Nephron (organoid): ENCODE results near the gene NT5C2.
"Not testable (repeated sequence)": the region's sequence is repeated elsewhere in the genome, so short reads cannot be mapped to it uniquely, and the experiment has no call there.

Source experiments
- H3K27ac Mint-ChIP-seq, 3 experiments: 2 replicates each; pipeline ENCODE4 v1.8.0; 2020; ENCODE audit warnings: mixed read lengths in 3 of 3, mild to moderate bottlenecking in 2 of 3, moderate library complexity in 1 of 3
- H3K27me3 Mint-ChIP-seq: 2 replicates; pipeline ENCODE4 v1.8.0; 2021; ENCODE audit warnings: low read depth, mild to moderate bottlenecking, moderate library complexity, mixed read lengths
- H3K36me3 Mint-ChIP-seq: 2 replicates; pipeline ENCODE4 v1.8.0; 2020; ENCODE audit warnings: low read depth, mixed read lengths
- H3K4me1 Mint-ChIP-seq: 2 replicates; pipeline ENCODE4 v1.8.0; 2020; ENCODE audit warnings: mixed read lengths
- H3K4me3 Mint-ChIP-seq, 3 experiments: 2 replicates each; pipeline ENCODE4 v1.8.0; 2020; ENCODE audit warnings: mild to moderate bottlenecking in 3 of 3, mixed read lengths in 3 of 3, moderate library complexity in 2 of 3
- H3K9me3 Mint-ChIP-seq: 2 replicates; pipeline ENCODE4 v1.8.0; 2020; ENCODE audit warnings: mixed read lengths
- TF ChIP-seq, protein P1 (sequence below), 3 experiments: fragments of 200-600 bp; sonication (generic); IDR thresholded peaks; one replicate each; pipeline ENCODE4 v1.5.0; 2021; ENCODE audit warnings: antibody characterized with exemption in 3 of 3; ENCODE audit not compliant: unreplicated experiment in 3 of 3

The NT5C2 gene

GRCh38 chr10:103171278-103171677 lies 21.8 kb downstream of the NT5C2 start:
- Mint-ChIP-seq H3K27ac (no peak overlapping the region), H3K4me3 (no peak overlapping the region), H3K27me3 (no peaks in the 10 kb centered on the region), H3K36me3 (peaks cover 49% of the 10 kb centered on the region), H3K4me1 (no peaks in the 10 kb centered on the region), H3K9me3 (no peaks in the 10 kb centered on the region)
- TF ChIP-seq, protein P1, sequence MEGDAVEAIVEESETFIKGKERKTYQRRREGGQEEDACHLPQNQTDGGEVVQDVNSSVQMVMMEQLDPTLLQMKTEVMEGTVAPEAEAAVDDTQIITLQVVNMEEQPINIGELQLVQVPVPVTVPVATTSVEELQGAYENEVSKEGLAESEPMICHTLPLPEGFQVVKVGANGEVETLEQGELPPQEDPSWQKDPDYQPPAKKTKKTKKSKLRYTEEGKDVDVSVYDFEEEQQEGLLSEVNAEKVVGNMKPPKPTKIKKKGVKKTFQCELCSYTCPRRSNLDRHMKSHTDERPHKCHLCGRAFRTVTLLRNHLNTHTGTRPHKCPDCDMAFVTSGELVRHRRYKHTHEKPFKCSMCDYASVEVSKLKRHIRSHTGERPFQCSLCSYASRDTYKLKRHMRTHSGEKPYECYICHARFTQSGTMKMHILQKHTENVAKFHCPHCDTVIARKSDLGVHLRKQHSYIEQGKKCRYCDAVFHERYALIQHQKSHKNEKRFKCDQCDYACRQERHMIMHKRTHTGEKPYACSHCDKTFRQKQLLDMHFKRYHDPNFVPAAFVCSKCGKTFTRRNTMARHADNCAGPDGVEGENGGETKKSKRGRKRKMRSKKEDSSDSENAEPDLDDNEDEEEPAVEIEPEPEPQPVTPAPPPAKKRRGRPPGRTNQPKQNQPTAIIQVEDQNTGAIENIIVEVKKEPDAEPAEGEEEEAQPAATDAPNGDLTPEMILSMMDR (IDR thresholded peaks at IDR 0.05; ENCODE audit: unreplicated experiment in 3 of 3): no peak

GRCh38 chr10:103168438-103168837 lies 24.6 kb downstream of the NT5C2 start:
- Mint-ChIP-seq H3K36me3 (peaks cover 54% of the 10 kb centered on the region), H3K27ac (no peak overlapping the region), H3K27me3 (no peaks in the 10 kb centered on the region), H3K4me3 (no peak overlapping the region), H3K9me3 (peaks cover 5% of the 10 kb centered on the region), H3K4me1 (no peaks in the 10 kb centered on the region)
- TF ChIP-seq, protein P1 (IDR thresholded peaks at IDR 0.05; ENCODE audit: unreplicated experiment in 3 of 3): no peak

DNA sequence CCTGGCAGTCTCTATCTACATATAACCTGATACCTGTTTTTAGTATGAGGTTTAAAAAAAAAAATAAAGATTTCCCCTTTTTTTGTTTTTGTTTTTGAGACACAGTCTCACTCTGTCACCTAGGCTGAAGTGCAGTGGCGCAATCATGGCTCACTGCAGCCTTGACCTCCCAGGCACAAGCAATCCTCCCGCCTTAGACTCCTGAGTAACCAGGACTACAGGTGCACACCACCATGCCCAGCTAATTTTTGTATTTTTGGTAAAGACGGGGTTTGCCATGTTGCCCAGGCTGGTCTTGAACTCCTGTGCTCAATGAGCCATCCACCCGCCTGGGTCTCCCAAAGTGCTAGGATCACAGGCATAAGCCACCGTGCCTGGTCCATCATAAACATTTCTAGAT lies 25.5 kb downstream of the NT5C2 start:
- not testable (repeated sequence) for H3K4me3 Mint-ChIP-seq, H3K9me3 Mint-ChIP-seq, H3K27ac Mint-ChIP-seq, H3K4me1 Mint-ChIP-seq, H3K27me3 Mint-ChIP-seq
- peaks cover 54% of the 10 kb centered on the region for H3K36me3 Mint-ChIP-seq

GRCh38 chr10:103166523-103166922 lies 26.5 kb downstream of the NT5C2 start:
- no peak overlapping the region for H3K27ac Mint-ChIP-seq
- no peak overlapping the region for H3K4me3 Mint-ChIP-seq
- H3K4me1 Mint-ChIP-seq: no peaks in the 10 kb centered on the region
- H3K27me3 Mint-ChIP-seq: no peaks in the 10 kb centered on the region
- TF ChIP-seq, protein P1 (IDR thresholded peaks at IDR 0.05; ENCODE audit: unreplicated experiment in 3 of 3): no peak
- peaks cover 64% of the 10 kb centered on the region for H3K36me3 Mint-ChIP-seq
- H3K9me3 Mint-ChIP-seq: peaks cover 7% of the 10 kb centered on the region

GRCh38 chr10:103163766-103164403 lies 29.2 kb downstream of the NT5C2 start:
- not testable (repeated sequence) for H3K4me3 Mint-ChIP-seq, H3K27ac Mint-ChIP-seq, H3K27me3 Mint-ChIP-seq, H3K4me1 Mint-ChIP-seq
- Mint-ChIP-seq H3K36me3 (peaks cover 82% of the 10 kb centered on the region), H3K9me3 (peaks cover 12% of the 10 kb centered on the region)

DNA sequence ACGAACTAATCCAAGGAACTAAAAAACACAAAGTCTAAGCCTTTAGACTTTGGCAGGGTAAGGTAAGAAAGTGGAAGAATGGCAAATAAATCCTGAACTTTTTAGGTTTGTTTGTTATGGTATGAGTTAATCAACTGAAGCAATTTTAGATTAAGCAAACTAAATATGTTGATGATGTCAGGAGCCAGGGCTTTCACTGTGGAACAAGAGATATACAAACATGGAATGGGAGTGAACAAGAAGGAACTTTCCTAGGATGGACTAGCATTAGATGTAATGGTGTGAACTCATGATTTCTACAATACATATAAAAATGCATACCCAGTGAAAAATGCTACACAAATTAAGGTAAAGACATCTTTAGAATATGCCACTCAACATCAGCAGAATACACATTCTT lies 35.8 kb downstream of the NT5C2 start:
- TF ChIP-seq, protein P1 (IDR thresholded peaks at IDR 0.05; ENCODE audit: unreplicated experiment in 3 of 3): no peak
- peaks cover 7% of the 10 kb centered on the region for H3K9me3 Mint-ChIP-seq
- peaks cover 30% of the 10 kb centered on the region for H3K4me1 Mint-ChIP-seq
- H3K36me3 Mint-ChIP-seq: peaks cover 72% of the 10 kb centered on the region
- no peaks in the 10 kb centered on the region for H3K27me3 Mint-ChIP-seq
- H3K4me3 Mint-ChIP-seq: no peak overlapping the region
- H3K27ac Mint-ChIP-seq: no peak overlapping the region

- Mint-ChIP-seq H3K9me3 (peaks cover 5% of the 10 kb centered on the region), H3K4me3 (no peak overlapping the region), H3K36me3 (peaks cover 70% of the 10 kb centered on the region), H3K27me3 (no peaks in the 10 kb centered on the region), H3K4me1 (peaks cover 39% of the 10 kb centered on the region), H3K27ac (peak overlapping the region in 2 of 3 experiments; percentile 14 to 97)
- TF ChIP-seq, protein P1 (IDR thresholded peaks at IDR 0.05; ENCODE audit: unreplicated experiment in 3 of 3): no peak
Observed at GRCh38 chr10:103155471-103156085, 37.5 kb downstream of the NT5C2 start.
